WTC11 (cell line): ENCODE measurements around the gene PSAT1. TPM values are rescaled to one million over a fixed set of nuclear protein-coding genes. Genes with fewer than 3 reads are reported as not detected.

Experiments
- ATAC-seq: fragments of 200-7000 bp; cut with Tn5 transposase; 2 replicates; pipeline ENCODE4 v1.10.0; 2021; ENCODE audit warnings: mild to moderate bottlenecking, moderate library complexity
- CTCF ChIA-PET: fragments of 300-600 bp; sonication (Branson Sonifier 250); formaldehyde crosslinking; loops from one replicate; lab custom pipeline; 2021; ENCODE audit warnings: antibody characterized with exemption; lab: Charles Lee
- POLR2A ChIA-PET: fragments of 350-600 bp; sonication (Branson Sonifier 250); formaldehyde crosslinking; loops from one replicate; lab custom pipeline; 2021; ENCODE audit warnings: antibody characterized with exemption; lab: Charles Lee
- DNase-seq: peaks from one replicate; pipeline ENCODE4 v3.0.0; 2021; ENCODE audit warnings: low spot score
- H3K27ac Mint-ChIP-seq: 2 replicates; pipeline ENCODE4 v1.8.0; 2021; ENCODE audit warnings: mixed read lengths
- H3K27me3 Mint-ChIP-seq: 2 replicates; pipeline ENCODE4 v1.8.0; 2021; ENCODE audit warnings: low read depth, mild to moderate bottlenecking, moderate library complexity, mixed read lengths
- H3K36me3 Mint-ChIP-seq: 2 replicates; pipeline ENCODE4 v1.8.0; 2021; ENCODE audit warnings: mixed read lengths
- H3K4me1 Mint-ChIP-seq: 2 replicates; pipeline ENCODE4 v1.8.0; 2022; ENCODE audit warnings: mixed read lengths
- H3K4me3 Mint-ChIP-seq: 2 replicates; pipeline ENCODE4 v1.8.0; 2021; ENCODE audit warnings: mild to moderate bottlenecking, moderate library complexity, mixed read lengths
- H3K9me3 Mint-ChIP-seq: 2 replicates; pipeline ENCODE4 v1.8.0; 2021; ENCODE audit warnings: mixed read lengths
- ATF3 ChIP-seq: sonication (generic); formaldehyde crosslinking; conservative IDR thresholded peaks from 2 replicates; pipeline ENCODE4 v1.8.1; 2022; ENCODE audit warnings: mild to moderate bottlenecking, missing genetic modification reagents
- CBFB ChIP-seq: sonication (generic); formaldehyde crosslinking; IDR thresholded peaks from 2 replicates; pipeline ENCODE4 v1.8.1; 2022; ENCODE audit warnings: mild to moderate bottlenecking, low read depth, missing genetic modification reagents
- E2F1 ChIP-seq: sonication (generic); formaldehyde crosslinking; IDR thresholded peaks from 2 replicates; pipeline ENCODE4 v1.8.0; 2022; ENCODE audit warnings: mild to moderate bottlenecking, missing genetic modification reagents
- E2F5 ChIP-seq: sonication (generic); formaldehyde crosslinking; IDR thresholded peaks from 2 replicates; pipeline ENCODE4 v1.8.1; 2022; ENCODE audit warnings: mild to moderate bottlenecking, moderate library complexity, missing genetic modification reagents
- FOXP4 ChIP-seq: sonication (generic); formaldehyde crosslinking; IDR thresholded peaks from 2 replicates; pipeline ENCODE4 v1.8.0; 2022; ENCODE audit warnings: mild to moderate bottlenecking, missing genetic modification reagents
- HMGA2 ChIP-seq: fragments of 250-450 bp; sonication (Bioruptor Pico); IDR thresholded peaks from 2 replicates; pipeline ENCODE4 v1.4.0; 2021; ENCODE audit warnings: mild to moderate bottlenecking, moderate library complexity
- IRF2 ChIP-seq: sonication (generic); formaldehyde crosslinking; IDR thresholded peaks from 2 replicates; pipeline ENCODE4 v1.8.0; 2022; ENCODE audit warnings: low read depth, missing genetic modification reagents, borderline replicate concordance
- JUN ChIP-seq: sonication (generic); formaldehyde crosslinking; IDR thresholded peaks from 2 replicates; pipeline ENCODE4 v1.8.0; 2023; ENCODE audit warnings: mild to moderate bottlenecking, missing genetic modification reagents
- NR2C2 ChIP-seq: sonication (generic); formaldehyde crosslinking; IDR thresholded peaks from 2 replicates; pipeline ENCODE4 v1.8.0; 2022; ENCODE audit warnings: mild to moderate bottlenecking, missing genetic modification reagents
- RELA ChIP-seq: sonication (generic); formaldehyde crosslinking; IDR thresholded peaks from 2 replicates; pipeline ENCODE4 v1.8.1; 2022; ENCODE audit warnings: missing genetic modification reagents, mild to moderate bottlenecking, borderline replicate concordance
- RORB ChIP-seq: fragments of 250-450 bp; sonication (Bioruptor Pico); IDR thresholded peaks from 2 replicates; pipeline ENCODE4 v1.9.0; 2021; ENCODE audit warnings: mild to moderate bottlenecking
- SMAD3 ChIP-seq: sonication (generic); formaldehyde crosslinking; IDR thresholded peaks from 2 replicates; pipeline ENCODE4 v1.8.0; 2022; ENCODE audit warnings: missing genetic modification reagents, mild to moderate bottlenecking, borderline replicate concordance
- STAT6 ChIP-seq: sonication (generic); formaldehyde crosslinking; conservative IDR thresholded peaks from 2 replicates; pipeline ENCODE4 v1.8.1; 2023; ENCODE audit warnings: mild to moderate bottlenecking, low read depth, missing genetic modification reagents, moderate library complexity
- TCF7 ChIP-seq: sonication (generic); formaldehyde crosslinking; IDR thresholded peaks from 2 replicates; pipeline ENCODE4 v1.8.0; 2022; ENCODE audit warnings: mild to moderate bottlenecking, low read depth, missing genetic modification reagents, moderate library complexity
- TEAD1 ChIP-seq: sonication (generic); formaldehyde crosslinking; IDR thresholded peaks from 2 replicates; pipeline ENCODE4 v1.8.0; 2022; ENCODE audit warnings: mild to moderate bottlenecking, missing genetic modification reagents
- USF1 ChIP-seq: sonication (generic); formaldehyde crosslinking; IDR thresholded peaks from 2 replicates; pipeline ENCODE4 v1.8.0; 2022; ENCODE audit warnings: mild to moderate bottlenecking, missing genetic modification reagents
- USF2 ChIP-seq: sonication (generic); formaldehyde crosslinking; IDR thresholded peaks from 2 replicates; pipeline ENCODE4 v1.8.1; 2023; ENCODE audit warnings: mild to moderate bottlenecking, missing genetic modification reagents, moderate library complexity
- ZBTB43 ChIP-seq: sonication (generic); formaldehyde crosslinking; IDR thresholded peaks from 2 replicates; pipeline ENCODE4 v1.8.1; 2023; ENCODE audit warnings: mild to moderate bottlenecking, missing genetic modification reagents
- ZNF263 ChIP-seq: sonication (generic); formaldehyde crosslinking; IDR thresholded peaks from 2 replicates; pipeline ENCODE4 v1.8.1; 2022; ENCODE audit warnings: low read depth, mild to moderate bottlenecking, moderate library complexity, missing genetic modification reagents
- ZNF281 ChIP-seq: sonication (generic); formaldehyde crosslinking; IDR thresholded peaks from 2 replicates; pipeline ENCODE4 v1.8.0; 2023; ENCODE audit warnings: mild to moderate bottlenecking, missing genetic modification reagents
- ZNF416 ChIP-seq: fragments of 250-450 bp; sonication (Bioruptor Pico); IDR thresholded peaks from 2 replicates; pipeline ENCODE4 v1.9.0; 2021; ENCODE audit warnings: mild to moderate bottlenecking, inconsistent platforms
- ZNF423 ChIP-seq: fragments of 250-450 bp; sonication (Bioruptor Pico); IDR thresholded peaks from 2 replicates; pipeline ENCODE4 v2.1.2; 2022; ENCODE audit warnings: mild to moderate bottlenecking, moderate library complexity
- total RNA-seq: library from RNA; stranded (reverse); gene quantifications from 3 replicates; pipeline ENCODE4 v1.2.3, GENCODE V29; 2021

The PSAT1 gene
- total RNA-seq, 1 experiment from 2014 or later: 240 TPM

- H3K27ac Mint-ChIP-seq: no peak overlapping the region
- peaks cover 43% of the 10 kb centered on the region for H3K4me1 Mint-ChIP-seq
- no peaks in the 10 kb centered on the region for H3K9me3 Mint-ChIP-seq
- no peak for ATAC-seq
- no peaks in the 10 kb centered on the region for H3K36me3 Mint-ChIP-seq
- CTCF ChIA-PET: interaction anchor here (0.9 to 2.2 kb wide), 6 partner anchors 23 to 768 kb away, joined by 3 to 8 read pairs (median 4); no protein-coding TSS in a partner anchor
- POLR2A ChIA-PET: no interaction called here
- H3K27me3 Mint-ChIP-seq: no peaks in the 10 kb centered on the region
- TF ChIP-seq USF2 (CRISPR knock-in tag): no peak
- 0 out of 2 replicates have a peak, but pooled peaks have one; percentile 4 for TF ChIP-seq ZNF423 (CRISPR knock-in tag)
- TF ChIP-seq HMGA2 (CRISPR knock-in tag): no peak
- H3K4me3 Mint-ChIP-seq: no peak overlapping the region
- DNase-seq: no peak
Observed at GRCh38 chr9:78366827-78367226, 69.9 kb downstream of the PSAT1 start.

- Mint-ChIP-seq H3K27me3 (no peaks in the 10 kb centered on the region), H3K9me3 (no peaks in the 10 kb centered on the region), H3K4me3 (no peak overlapping the region), H3K4me1 (peaks cover 43% of the 10 kb centered on the region), H3K36me3 (no peaks in the 10 kb centered on the region), H3K27ac (peak overlapping the region; percentile 85)
- no peak for DNase-seq
- ChIA-PET CTCF (interaction anchor here (0.7 to 1.7 kb wide), 7 partner anchors 14 to 1381 kb away, joined by 3 to 6 read pairs (median 5); no protein-coding TSS in a partner anchor), POLR2A (interaction anchor here (0.6 to 1.2 kb wide), 3 partner anchors 44 to 251 kb away, joined by 3 read pairs; no protein-coding TSS in a partner anchor)
- no peak for ATAC-seq
- no peak for TF ChIP-seq FOXP4 (CRISPR knock-in tag)
- TF ChIP-seq TEAD1 (CRISPR knock-in tag): no peak
- no peak for TF ChIP-seq ZBTB43 (CRISPR knock-in tag)
- TF ChIP-seq ZNF281 (CRISPR knock-in tag): no peak
- no peak for TF ChIP-seq USF1 (CRISPR knock-in tag)
- TF ChIP-seq STAT6 (CRISPR knock-in tag): no peak
- no peak for TF ChIP-seq IRF2
- no peak for TF ChIP-seq ZNF263
- TF ChIP-seq E2F1: no peak
- no peak for TF ChIP-seq NR2C2
- TF ChIP-seq ZNF416 (CRISPR knock-in tag): no peak
- no peak for TF ChIP-seq CBFB (CRISPR knock-in tag)
- no peak for TF ChIP-seq HMGA2 (CRISPR knock-in tag)
- no peak for TF ChIP-seq SMAD3 (CRISPR knock-in tag)
- no peak for TF ChIP-seq E2F5
- no peak for TF ChIP-seq TCF7
- no peak for TF ChIP-seq ATF3 (CRISPR knock-in tag)
- TF ChIP-seq RELA (CRISPR knock-in tag): no peak
- no peak for TF ChIP-seq JUN (CRISPR knock-in tag)
- TF ChIP-seq RORB (CRISPR knock-in tag): no peak
Observed at GRCh38 chr9:78368236-78368635, 71.3 kb downstream of the PSAT1 start.
